IPS-18a (cell line): ENCODE data around the gene NR3C2.

Experiments
- H3K27ac ChIP-seq: one replicate; pipeline ENCODE4 v1.5.1; 2013; ENCODE audit warnings: low read length
- H3K27me3 ChIP-seq: one replicate; pipeline ENCODE4 v1.6.1; 2013; ENCODE audit warnings: mild to moderate bottlenecking, low read length; ENCODE audit not compliant: control insufficient read depth, insufficient read depth
- H3K36me3 ChIP-seq: one replicate; pipeline ENCODE4 v1.6.1; 2013; ENCODE audit warnings: low read depth, low read length; ENCODE audit not compliant: control insufficient read depth
- H3K4me1 ChIP-seq: one replicate; pipeline ENCODE4 v1.6.1; 2013; ENCODE audit warnings: low read depth, low read length; ENCODE audit not compliant: control insufficient read depth
- H3K4me3 ChIP-seq: one replicate; pipeline ENCODE4 v1.5.1; 2013; ENCODE audit warnings: low read length
- H3K9ac ChIP-seq: one replicate; pipeline ENCODE4 v1.6.1; 2013; ENCODE audit warnings: mild to moderate bottlenecking, low read length, moderate library complexity
- H3K9me3 ChIP-seq: one replicate; pipeline ENCODE4 v1.6.1; 2013; ENCODE audit warnings: low read depth, low read length; ENCODE audit not compliant: control insufficient read depth

The NR3C2 gene

DNA sequence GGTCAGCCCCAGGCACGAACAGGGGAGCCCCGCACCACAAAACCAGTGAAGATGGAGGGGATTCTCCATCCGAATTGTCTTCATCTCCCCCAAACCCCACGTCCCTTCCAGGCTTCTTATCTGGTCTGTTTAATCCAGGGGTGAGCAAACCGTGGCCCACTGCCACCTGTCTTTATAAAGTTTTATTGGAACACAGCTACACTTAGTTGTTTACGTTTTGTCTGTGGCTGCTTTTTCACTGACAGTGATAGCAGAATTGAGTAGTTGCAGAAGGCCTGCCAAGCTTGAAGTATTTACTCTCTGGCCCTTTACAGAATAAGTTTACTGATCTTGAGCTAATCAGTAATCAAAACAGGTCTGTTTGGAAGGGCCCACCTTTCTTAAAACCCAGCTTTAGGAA is 386.4 kb downstream of the NR3C2 start:
- no peak overlapping the region for H3K4me3 ChIP-seq
- no peaks in the 10 kb centered on the region for H3K9me3 ChIP-seq
- H3K27ac ChIP-seq: no peak overlapping the region
- H3K27me3 ChIP-seq: no peaks in the 10 kb centered on the region
- no peak overlapping the region for H3K9ac ChIP-seq
- H3K4me1 ChIP-seq: peaks cover 9% of the 10 kb centered on the region
- H3K36me3 ChIP-seq: no peaks in the 10 kb centered on the region

DNA sequence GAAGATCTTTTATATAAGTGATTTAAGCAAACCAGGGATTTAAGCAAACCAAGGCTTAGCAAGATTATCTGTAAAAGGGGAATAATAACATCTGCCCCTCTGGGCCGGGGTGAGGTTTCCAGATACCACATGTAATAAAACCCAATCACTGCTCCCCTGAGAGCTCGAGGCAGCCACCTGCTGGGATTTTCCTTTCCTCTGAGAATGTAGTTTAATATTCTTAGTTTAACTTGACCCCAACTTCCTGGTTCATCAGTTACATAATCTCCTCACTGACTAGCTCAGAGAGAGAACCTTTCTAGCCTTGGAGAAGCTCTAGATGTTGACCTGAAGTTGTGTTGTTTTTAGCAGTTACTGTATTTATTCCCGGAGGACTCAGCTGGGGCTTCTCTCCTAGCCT is 387.9 kb downstream of the NR3C2 start:
- Histone ChIP-seq H3K27ac (no peak overlapping the region), H3K9me3 (no peaks in the 10 kb centered on the region), H3K4me1 (peaks cover 9% of the 10 kb centered on the region), H3K36me3 (no peaks in the 10 kb centered on the region), H3K27me3 (no peaks in the 10 kb centered on the region), H3K9ac (no peak overlapping the region), H3K4me3 (no peak overlapping the region)

DNA sequence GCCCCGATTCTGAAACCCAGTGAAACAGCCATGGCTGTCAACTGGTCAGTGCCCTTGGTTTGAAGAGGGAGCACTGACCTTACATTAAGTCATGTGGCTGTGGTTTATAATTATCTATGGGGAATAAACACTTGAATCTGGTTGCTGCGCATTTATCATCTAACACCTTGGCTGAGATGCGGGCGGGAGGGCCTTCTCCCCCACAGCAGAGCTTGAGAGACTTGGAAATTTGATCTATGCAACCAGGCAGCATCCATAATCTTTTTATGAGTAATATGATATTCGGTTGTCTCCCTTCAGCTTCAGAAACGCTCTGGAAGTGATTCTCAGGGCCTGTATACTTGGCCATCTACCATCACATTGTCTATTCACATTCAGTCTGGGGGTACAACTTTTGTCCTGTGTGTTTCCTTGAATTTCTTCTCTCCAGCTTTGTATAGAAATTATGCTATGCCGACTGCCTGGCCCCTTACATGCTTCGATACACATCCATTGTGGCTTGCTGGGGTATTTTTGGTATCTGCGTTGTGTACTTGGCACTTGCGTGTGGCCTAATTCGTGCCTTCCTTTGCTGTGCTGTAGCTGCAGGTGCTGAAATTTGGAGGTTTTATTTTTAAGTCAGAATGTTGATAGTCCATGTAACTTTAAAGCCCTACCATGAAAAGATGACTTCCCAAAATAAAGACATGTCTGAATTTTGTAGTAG is 388.8 kb downstream of the NR3C2 start:
- Histone ChIP-seq H3K27ac (no peak overlapping the region), H3K36me3 (no peaks in the 10 kb centered on the region), H3K4me1 (peaks cover 9% of the 10 kb centered on the region), H3K9me3 (no peaks in the 10 kb centered on the region), H3K4me3 (no peak overlapping the region), H3K9ac (no peak overlapping the region), H3K27me3 (no peaks in the 10 kb centered on the region)

DNA sequence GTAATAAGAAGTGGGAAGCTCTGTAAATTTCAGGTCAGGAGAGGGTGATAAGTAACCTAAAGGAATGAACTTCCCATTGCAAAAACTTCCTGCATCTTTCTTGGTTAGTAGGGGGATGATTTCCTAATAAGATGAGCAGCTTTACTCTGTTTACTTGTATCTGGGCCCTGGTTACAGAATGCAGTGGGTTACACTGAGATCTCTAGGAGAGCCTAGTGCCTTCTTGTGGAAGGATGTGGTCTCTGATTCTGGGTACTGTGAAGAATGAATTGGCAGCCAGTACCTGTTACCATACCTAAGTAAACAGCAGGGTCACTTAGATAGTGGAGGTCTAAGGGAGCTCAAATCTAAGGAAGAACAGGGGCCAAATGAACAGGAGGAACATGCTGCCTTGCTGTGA is 389.8 kb downstream of the NR3C2 start:
- H3K4me3 ChIP-seq: no peak overlapping the region
- no peaks in the 10 kb centered on the region for H3K9me3 ChIP-seq
- H3K27ac ChIP-seq: no peak overlapping the region
- peaks cover 9% of the 10 kb centered on the region for H3K4me1 ChIP-seq
- no peaks in the 10 kb centered on the region for H3K27me3 ChIP-seq
- H3K36me3 ChIP-seq: no peaks in the 10 kb centered on the region
- H3K9ac ChIP-seq: no peak overlapping the region

DNA sequence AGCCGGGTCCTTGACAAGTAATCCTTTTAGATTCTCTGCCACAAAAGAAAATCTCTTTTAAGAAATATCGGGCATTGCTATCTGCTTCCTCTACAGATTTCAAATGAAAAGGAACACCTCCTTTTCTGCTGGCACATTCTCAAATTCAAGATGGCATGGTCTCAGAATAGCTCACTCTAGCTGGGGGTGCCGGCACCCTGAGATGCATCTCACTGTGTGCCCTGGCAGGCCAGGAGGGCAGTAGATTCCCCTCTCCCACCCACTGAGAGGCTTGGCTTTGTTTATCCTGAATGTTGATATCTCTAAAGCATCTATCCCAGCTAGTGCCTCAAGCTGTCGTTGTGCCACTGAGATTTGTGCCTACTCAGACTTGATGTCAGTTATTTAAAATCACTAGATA is 390.8 kb downstream of the NR3C2 start:
- Histone ChIP-seq H3K9ac (no peak overlapping the region), H3K36me3 (no peaks in the 10 kb centered on the region), H3K4me3 (no peak overlapping the region), H3K9me3 (no peaks in the 10 kb centered on the region), H3K27ac (no peak overlapping the region), H3K27me3 (no peaks in the 10 kb centered on the region), H3K4me1 (peaks cover 9% of the 10 kb centered on the region)

DNA sequence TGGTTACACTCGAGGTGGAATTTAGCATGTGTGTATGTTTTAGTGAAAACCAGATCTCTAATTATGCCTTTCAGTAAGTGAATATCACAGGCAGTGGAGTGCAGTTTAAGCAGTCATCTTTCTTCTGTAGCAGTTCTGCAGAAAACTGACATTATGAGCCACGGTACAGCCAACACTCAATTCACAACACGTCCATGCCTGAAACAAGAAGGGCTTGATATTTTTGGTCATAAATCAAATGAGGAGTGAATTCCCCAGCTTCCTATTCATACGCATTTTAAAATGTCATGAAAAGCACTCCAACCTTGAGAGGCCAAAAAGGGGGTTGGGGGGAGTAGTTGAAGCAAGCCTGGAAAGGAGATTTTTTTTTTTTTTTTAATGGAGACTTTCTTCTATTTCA is 393.6 kb downstream of the NR3C2 start:
- Histone ChIP-seq H3K27me3 (no peaks in the 10 kb centered on the region), H3K36me3 (no peaks in the 10 kb centered on the region), H3K4me3 (no peak overlapping the region), H3K9ac (no peak overlapping the region), H3K4me1 (peaks cover 9% of the 10 kb centered on the region), H3K27ac (no peak overlapping the region), H3K9me3 (no peaks in the 10 kb centered on the region)

DNA sequence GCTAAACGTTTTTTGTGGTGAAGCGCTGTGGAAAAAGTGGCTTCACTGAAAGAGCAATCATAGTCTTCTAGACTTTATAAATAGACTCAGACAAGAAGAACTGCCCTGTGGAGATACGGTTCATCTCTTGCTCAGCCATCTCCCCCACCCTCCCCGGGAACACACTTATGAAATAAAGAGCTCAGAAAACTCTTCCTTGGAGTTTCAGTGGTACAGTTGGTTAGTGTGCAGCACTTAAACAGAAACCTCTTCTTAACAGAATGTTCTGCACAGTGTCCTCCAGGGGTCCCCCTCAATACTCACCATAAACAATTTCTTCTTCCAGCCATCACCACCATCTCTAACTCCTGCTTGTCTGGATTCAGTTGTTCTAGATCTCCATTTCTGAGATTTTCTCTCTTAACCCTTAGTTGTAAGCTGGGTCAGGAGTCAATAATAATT is 397.3 kb downstream of the NR3C2 start:
- H3K36me3 ChIP-seq: no peaks in the 10 kb centered on the region
- no peak overlapping the region for H3K4me3 ChIP-seq
- H3K27ac ChIP-seq: no peak overlapping the region
- H3K27me3 ChIP-seq: no peaks in the 10 kb centered on the region
- H3K4me1 ChIP-seq: no peaks in the 10 kb centered on the region
- H3K9me3 ChIP-seq: no peaks in the 10 kb centered on the region
- H3K9ac ChIP-seq: no peak overlapping the region

DNA sequence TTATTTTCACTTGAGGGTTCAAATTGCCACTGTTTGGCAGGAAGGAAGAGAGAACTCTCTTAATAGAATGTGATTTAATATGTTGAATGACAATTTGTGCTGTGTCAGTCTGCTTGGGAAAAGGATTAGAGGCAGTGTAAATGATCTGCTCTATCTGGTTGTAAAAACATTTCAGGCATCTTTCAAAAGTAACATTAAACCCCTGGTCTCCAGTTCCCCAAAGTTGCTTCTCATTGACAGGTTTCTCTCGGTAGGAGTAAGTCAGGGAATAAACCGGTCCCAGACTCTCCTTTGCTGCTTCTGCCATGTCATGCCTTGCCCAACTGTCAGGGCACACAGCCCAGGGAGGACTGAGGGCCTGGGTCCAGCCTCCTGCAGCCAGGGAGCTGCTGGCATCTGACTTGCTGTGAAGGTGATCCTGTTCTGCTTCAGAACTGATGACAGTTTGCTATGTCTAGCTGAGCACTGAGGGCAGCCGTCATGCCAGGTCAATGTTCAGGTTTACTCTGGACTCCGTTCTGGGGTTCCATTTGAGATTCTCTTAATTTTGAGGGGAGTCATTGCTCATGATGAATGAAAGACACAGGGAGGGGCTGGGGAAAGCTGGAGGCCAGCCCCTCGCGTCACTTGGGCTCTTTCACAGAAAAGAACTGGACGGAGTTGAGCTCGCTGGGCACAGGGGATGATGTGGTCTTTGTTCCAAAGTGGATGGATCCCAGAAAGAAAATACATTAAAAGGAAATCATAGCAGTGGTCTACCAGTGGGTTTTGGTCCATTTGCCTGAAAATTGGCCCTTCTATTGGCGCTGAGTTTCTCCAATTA is 397.9 kb downstream of the NR3C2 start:
- Histone ChIP-seq H3K4me3 (no peak overlapping the region), H3K4me1 (no peaks in the 10 kb centered on the region), H3K27me3 (no peaks in the 10 kb centered on the region), H3K9ac (no peak overlapping the region), H3K9me3 (no peaks in the 10 kb centered on the region), H3K36me3 (no peaks in the 10 kb centered on the region), H3K27ac (no peak overlapping the region)

DNA sequence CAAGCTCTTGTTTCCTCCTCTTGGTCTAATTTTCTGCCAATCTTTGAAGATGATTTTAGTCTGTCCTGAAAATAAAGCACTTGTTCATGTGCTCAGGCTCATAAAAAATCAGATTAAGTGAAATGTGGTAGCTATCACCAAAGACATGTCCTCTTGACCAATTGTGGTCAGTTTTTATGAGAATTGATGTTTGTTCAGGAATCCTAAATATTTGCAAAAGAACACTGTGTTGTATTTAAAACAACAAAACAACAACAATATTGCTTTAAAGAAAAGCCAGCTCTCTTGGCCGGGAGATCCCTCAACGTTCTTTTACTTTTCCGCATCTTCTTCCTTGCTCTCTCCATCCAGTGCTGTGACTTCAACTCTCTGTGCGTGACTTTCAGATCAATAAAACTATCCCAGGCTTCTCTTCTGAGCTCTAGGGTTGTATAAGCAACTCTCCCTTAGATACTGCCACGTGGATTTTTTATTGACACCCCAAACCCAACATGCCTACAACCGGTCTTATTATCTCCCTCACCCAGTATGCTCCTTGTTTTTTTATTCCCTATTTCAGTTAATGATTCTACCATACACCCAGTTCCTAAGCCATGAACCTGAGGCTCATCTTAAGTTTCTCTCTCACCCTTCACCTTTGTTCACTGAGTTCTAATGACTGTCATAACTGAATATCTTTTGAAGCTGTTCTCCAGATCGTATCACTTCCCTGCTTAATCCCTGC is 400.4 kb downstream of the NR3C2 start:
- no peak overlapping the region for H3K27ac ChIP-seq
- no peak overlapping the region for H3K4me3 ChIP-seq
- no peaks in the 10 kb centered on the region for H3K9me3 ChIP-seq
- no peak overlapping the region for H3K9ac ChIP-seq
- no peaks in the 10 kb centered on the region for H3K4me1 ChIP-seq
- H3K36me3 ChIP-seq: no peaks in the 10 kb centered on the region
- H3K27me3 ChIP-seq: no peaks in the 10 kb centered on the region

DNA sequence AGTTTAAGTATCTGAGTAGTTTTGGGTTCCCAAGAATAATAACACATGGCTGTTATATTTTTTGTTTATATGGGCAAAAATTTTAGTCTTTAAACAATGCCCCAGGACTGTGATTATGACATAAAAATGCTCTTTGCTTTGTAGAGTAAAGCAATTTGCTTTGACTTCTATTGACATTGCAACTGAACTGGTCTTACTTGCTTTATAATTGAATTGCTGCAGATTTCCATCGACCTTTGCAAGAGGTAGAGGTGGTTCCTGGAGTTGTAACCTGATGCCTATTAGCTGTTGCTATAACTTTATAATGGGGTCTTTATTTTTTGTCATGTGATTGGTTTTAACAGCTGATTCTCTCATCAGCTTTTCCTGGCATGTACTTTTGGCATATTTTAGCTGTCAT is 407.4 kb downstream of the NR3C2 start:
- Histone ChIP-seq H3K9me3 (no peaks in the 10 kb centered on the region), H3K4me1 (no peaks in the 10 kb centered on the region), H3K36me3 (no peaks in the 10 kb centered on the region), H3K4me3 (no peak overlapping the region), H3K9ac (no peak overlapping the region), H3K27ac (no peak overlapping the region), H3K27me3 (no peaks in the 10 kb centered on the region)

DNA sequence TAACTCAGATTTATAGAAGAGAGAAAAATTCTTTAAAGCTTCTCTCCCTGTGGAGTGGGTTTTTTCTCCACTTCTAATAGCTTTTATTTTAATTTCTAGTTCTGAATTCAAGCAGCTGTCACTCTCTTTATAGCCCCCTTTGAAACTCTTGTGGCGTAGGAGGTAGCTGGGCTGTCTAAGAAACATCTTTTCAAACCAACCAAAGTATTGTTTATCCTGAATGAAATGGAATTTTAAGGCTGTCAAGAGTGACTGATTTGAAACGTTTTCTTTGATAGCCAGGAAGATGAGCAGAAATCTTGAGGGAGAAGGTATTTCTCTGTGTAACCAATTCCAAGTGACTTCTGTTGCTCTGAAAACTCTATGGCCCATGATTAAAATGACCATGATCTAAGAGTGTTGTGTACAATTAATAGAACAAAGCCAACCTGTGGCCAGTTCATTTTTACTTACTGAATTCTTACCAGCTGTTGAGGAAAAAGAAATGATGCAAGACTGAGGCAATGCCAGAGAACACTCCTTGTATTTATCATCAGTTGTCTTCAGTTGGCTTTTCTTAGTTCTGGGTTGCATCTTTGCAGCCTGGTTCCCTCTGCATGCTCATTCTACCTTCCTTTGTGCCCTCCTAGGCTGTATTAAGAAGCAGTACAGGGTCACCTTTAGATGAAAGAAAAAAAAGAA is 411.9 kb downstream of the NR3C2 start:
- Histone ChIP-seq H3K9me3 (no peaks in the 10 kb centered on the region), H3K27me3 (no peaks in the 10 kb centered on the region), H3K27ac (no peak overlapping the region), H3K9ac (no peak overlapping the region), H3K4me1 (peaks cover 7% of the 10 kb centered on the region), H3K4me3 (no peak overlapping the region), H3K36me3 (no peaks in the 10 kb centered on the region)
